Measurements from ENCODE around the gene RNLS. TPM values are rescaled to one million over a fixed set of nuclear protein-coding genes. Genes with fewer than 3 reads are reported as not detected.

The RNLS gene
- total and polyA plus RNA-seq, 7 donors: 3.9 to 19.2 (median 8.8) TPM

DNA sequence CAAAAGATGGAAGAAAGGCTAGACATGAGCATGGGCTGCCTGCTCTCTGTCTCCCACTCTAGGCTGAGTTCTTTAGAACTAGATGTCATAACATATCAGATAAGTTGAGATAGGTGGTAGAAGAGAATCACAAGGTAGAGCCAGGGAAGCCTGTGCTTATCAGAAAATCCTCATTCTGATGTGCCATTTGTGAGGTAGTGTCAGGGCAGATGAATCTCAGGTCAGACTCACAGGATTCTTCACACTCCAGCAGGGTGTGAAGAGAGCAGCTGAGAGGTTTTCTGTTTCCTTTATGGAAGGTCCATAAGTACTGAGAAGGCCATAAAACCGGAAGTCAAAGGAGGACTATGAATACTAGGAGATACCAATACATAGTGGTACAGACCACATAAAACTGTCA lies 132.9 kb downstream of the RNLS start:
- no peaks in the 10 kb centered on the region for H3K36me3 ChIP-seq
- DNase-seq: no peak
- TF ChIP-seq POLR2AphosphoS5 (IDR thresholded peaks at IDR 0.05) (no peak), EP300 (IDR thresholded peaks at IDR 0.05) (no peak), POLR2A (IDR thresholded peaks at IDR 0.05) (no peak)
- TF ChIP-seq, protein P1, sequence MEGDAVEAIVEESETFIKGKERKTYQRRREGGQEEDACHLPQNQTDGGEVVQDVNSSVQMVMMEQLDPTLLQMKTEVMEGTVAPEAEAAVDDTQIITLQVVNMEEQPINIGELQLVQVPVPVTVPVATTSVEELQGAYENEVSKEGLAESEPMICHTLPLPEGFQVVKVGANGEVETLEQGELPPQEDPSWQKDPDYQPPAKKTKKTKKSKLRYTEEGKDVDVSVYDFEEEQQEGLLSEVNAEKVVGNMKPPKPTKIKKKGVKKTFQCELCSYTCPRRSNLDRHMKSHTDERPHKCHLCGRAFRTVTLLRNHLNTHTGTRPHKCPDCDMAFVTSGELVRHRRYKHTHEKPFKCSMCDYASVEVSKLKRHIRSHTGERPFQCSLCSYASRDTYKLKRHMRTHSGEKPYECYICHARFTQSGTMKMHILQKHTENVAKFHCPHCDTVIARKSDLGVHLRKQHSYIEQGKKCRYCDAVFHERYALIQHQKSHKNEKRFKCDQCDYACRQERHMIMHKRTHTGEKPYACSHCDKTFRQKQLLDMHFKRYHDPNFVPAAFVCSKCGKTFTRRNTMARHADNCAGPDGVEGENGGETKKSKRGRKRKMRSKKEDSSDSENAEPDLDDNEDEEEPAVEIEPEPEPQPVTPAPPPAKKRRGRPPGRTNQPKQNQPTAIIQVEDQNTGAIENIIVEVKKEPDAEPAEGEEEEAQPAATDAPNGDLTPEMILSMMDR (IDR thresholded peaks at IDR 0.05): no peak
- H3K27ac ChIP-seq: no peak overlapping the region
- H3K9me3 ChIP-seq: no peaks in the 10 kb centered on the region
- intact Hi-C loops (cut with DNase I): no loop called here
- no peaks in the 10 kb centered on the region for H3K27me3 ChIP-seq
- 56 to 62% methylated on average over 1 of the region's 1 CpG for WGBS, 2 donors
- no peaks in the 10 kb centered on the region for H3K4me1 ChIP-seq
- H3K4me3 ChIP-seq: no peak overlapping the region

DNA sequence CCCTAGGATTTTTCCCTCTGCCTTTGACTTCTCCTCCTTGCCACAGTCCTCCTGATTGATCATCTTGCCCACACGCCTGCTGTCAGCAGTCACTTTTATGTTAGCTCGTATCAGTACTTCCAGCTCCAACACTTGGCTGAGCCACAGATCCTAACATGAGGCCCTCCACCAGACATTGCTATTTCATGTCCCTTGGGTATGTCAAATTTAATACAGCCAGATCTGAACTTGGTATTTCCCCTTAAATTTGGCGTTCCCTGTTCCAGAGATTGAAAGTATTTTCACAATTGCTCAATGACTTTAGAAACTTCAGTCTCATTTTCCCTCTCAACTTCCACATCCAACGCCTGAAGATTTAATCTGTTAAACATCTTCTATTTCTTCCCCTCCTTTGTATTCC lies 140.4 kb downstream of the RNLS start:
- Histone ChIP-seq H3K27me3 (no peaks in the 10 kb centered on the region), H3K27ac (no peak overlapping the region), H3K4me1 (peaks cover 0 to 3% (median 0%) of the 10 kb centered on the region in 4 donors), H3K36me3 (no peaks in the 10 kb centered on the region), H3K4me3 (no peak overlapping the region), H3K9me3 (no peaks in the 10 kb centered on the region)
- TF ChIP-seq, protein P1 (IDR thresholded peaks at IDR 0.05): no peak
- no peak for TF ChIP-seq POLR2A (IDR thresholded peaks at IDR 0.05)
- no peak for TF ChIP-seq POLR2AphosphoS5 (IDR thresholded peaks at IDR 0.05)
- no peak for TF ChIP-seq EP300 (IDR thresholded peaks at IDR 0.05)
- intact Hi-C loops (cut with DNase I): no loop called here
- WGBS, 2 donors: 76 to 81% methylated on average over 4 of the region's 4 CpGs
- DNase-seq: no peak

GRCh38 chr10:88440541-88440940 lies 142.6 kb downstream of the RNLS start:
- Histone ChIP-seq H3K4me1 (peaks cover 0 to 3% (median 0%) of the 10 kb centered on the region in 4 donors), H3K36me3 (no peaks in the 10 kb centered on the region), H3K27ac (no peak overlapping the region), H3K4me3 (no peak overlapping the region), H3K9me3 (no peaks in the 10 kb centered on the region), H3K27me3 (no peaks in the 10 kb centered on the region)
- intact Hi-C loops (cut with DNase I): no loop called here
- no peak for TF ChIP-seq POLR2AphosphoS5 (IDR thresholded peaks at IDR 0.05)
- no peak for DNase-seq

GRCh38 chr10:88439932-88440331 lies 143.2 kb downstream of the RNLS start:
- no peaks in the 10 kb centered on the region for H3K36me3 ChIP-seq
- peaks cover 0 to 3% (median 0%) of the 10 kb centered on the region in 4 donors for H3K4me1 ChIP-seq
- no peaks in the 10 kb centered on the region for H3K27me3 ChIP-seq
- no peak for DNase-seq
- no peak overlapping the region for H3K27ac ChIP-seq
- no peaks in the 10 kb centered on the region for H3K9me3 ChIP-seq
- TF ChIP-seq, protein P1 (IDR thresholded peaks at IDR 0.05): no peak
- TF ChIP-seq POLR2AphosphoS5 (IDR thresholded peaks at IDR 0.05): no peak
- H3K4me3 ChIP-seq: no peak overlapping the region
- intact Hi-C loops (cut with DNase I): no loop called here

- Histone ChIP-seq H3K27ac (no peak overlapping the region), H3K27me3 (no peaks in the 10 kb centered on the region), H3K4me3 (no peak overlapping the region), H3K9me3 (no peaks in the 10 kb centered on the region), H3K4me1 (peaks cover 0 to 3% (median 0%) of the 10 kb centered on the region in 4 donors), H3K36me3 (no peaks in the 10 kb centered on the region)
- no peak for DNase-seq
- intact Hi-C loops (cut with DNase I): no loop called here
- TF ChIP-seq, protein P1 (IDR thresholded peaks at IDR 0.05): no peak
- TF ChIP-seq EP300 (IDR thresholded peaks at IDR 0.05): no peak
Observed at GRCh38 chr10:88437411-88437810, 145.7 kb downstream of the RNLS start.

Measured in sigmoid colon (tissue), 7 donors.